Glomerular endothelial cell (primary cell): ENCODE data around the gene SAP30L. TPM values are rescaled to one million over a fixed set of nuclear protein-coding genes. Genes with fewer than 3 reads are reported as not detected.

Source experiments
- DNase-seq: peaks from one replicate; pipeline ENCODE4 v3.0.0-alpha.2; 2011; ENCODE audit warnings: low read depth, low spot score; ENCODE audit errors: extremely low read depth
- total RNA-seq: library from RNA; depleted of rRNA; stranded (reverse); fragments of >200 nt; gene quantifications from 2 replicates; pipeline ENCODE4 v1.2.3, GENCODE V29; 2015

SAP30L gene
- total RNA-seq = 32.2 and 36.5 TPM in 2 replicates

GRCh38 chr5:154445422-154446194 lies at the start of gene SAP30L:
Gene SAP30L (plus strand): TSS chr5:154445997. CDS start chr5:154446605, 608 bp downstream.
- DNase-seq = no peak

GRCh38 chr5:154396128-154396527 lies 49.7 kb upstream of the SAP30L start:
- no peak for DNase-seq

GRCh38 chr5:154397652-154398406 lies 48.0 kb upstream of the SAP30L start:
- DNase-seq = no peak

GRCh38 chr5:154400678-154401077 lies 45.1 kb upstream of the SAP30L start:
- no peak for DNase-seq

GRCh38 chr5:154401355-154401754 lies 44.4 kb upstream of the SAP30L start:
- DNase-seq = no peak

- no peak for DNase-seq
Measured at GRCh38 chr5:154401931-154402330, 43.9 kb upstream of the SAP30L start.

GRCh38 chr5:154402611-154403010 lies 43.2 kb upstream of the SAP30L start:
- DNase-seq = no peak

GRCh38 chr5:154403234-154403633 lies 42.6 kb upstream of the SAP30L start:
- no peak for DNase-seq

GRCh38 chr5:154403776-154404387 lies 41.9 kb upstream of the SAP30L start:
- DNase-seq = no peak

GRCh38 chr5:154405078-154405792 lies 40.6 kb upstream of the SAP30L start:
- DNase-seq = no peak

GRCh38 chr5:154406231-154406630 lies 39.6 kb upstream of the SAP30L start:
- no peak for DNase-seq

- no peak for DNase-seq
Measured at GRCh38 chr5:154406826-154407225, 39.0 kb upstream of the SAP30L start.

GRCh38 chr5:154408811-154409210 lies 37.0 kb upstream of the SAP30L start:
- no peak for DNase-seq

GRCh38 chr5:154409230-154409840 lies 36.5 kb upstream of the SAP30L start:
- DNase-seq = no peak

- DNase-seq = no peak
Measured at GRCh38 chr5:154410008-154410407, 35.8 kb upstream of the SAP30L start.

GRCh38 chr5:154410786-154411185 lies 35.0 kb upstream of the SAP30L start:
- no peak for DNase-seq

GRCh38 chr5:154411338-154411737 lies 34.5 kb upstream of the SAP30L start:
- DNase-seq = no peak

GRCh38 chr5:154412316-154412715 lies 33.5 kb upstream of the SAP30L start:
- no peak for DNase-seq

- DNase-seq = no peak
Measured at GRCh38 chr5:154412925-154413324, 32.9 kb upstream of the SAP30L start.

- DNase-seq = no peak
Measured at GRCh38 chr5:154415114-154415513, 30.7 kb upstream of the SAP30L start.
